ENCODE results near the gene PABPC1L2A. TPM values are rescaled to one million over a fixed set of nuclear protein-coding genes. Genes with fewer than 3 reads are reported as not detected.

Gene PABPC1L2A
- total RNA-seq, 1 experiment from 2014 or later: not detected

- ATAC-seq (no peak), DNase-seq (ENCODE audit: low read depth, low spot score) (no peak)
- TF ChIP-seq REST (IDR thresholded peaks at IDR 0.05; ENCODE audit: low read depth): no peak
- no peak for TF ChIP-seq FOSL1 (IDR thresholded peaks at IDR 0.05; ENCODE audit: low read depth)
- TF ChIP-seq CEBPB (IDR thresholded peaks at IDR 0.05; ENCODE audit: low read depth): no peak
- TF ChIP-seq EZH2 (IDR thresholded peaks at IDR 0.05): no peak
- TF ChIP-seq EZH2phosphoT487 (IDR thresholded peaks at IDR 0.05; ENCODE audit: borderline replicate concordance): no peak
- no peak for TF ChIP-seq ZBTB33 (IDR thresholded peaks at IDR 0.05; ENCODE audit: extremely low read depth, insufficient replicate concordance, low read length)
- TF ChIP-seq CTCF (IDR thresholded peaks at IDR 0.05 in 2 of 3, conservative IDR thresholded peaks at IDR 0.05 in 1 of 3; ENCODE audit: borderline replicate concordance in 1 of 3, insufficient read depth in 1 of 3, low read depth in 2 of 3, low read length in 2 of 3): no peak
- no peak for TF ChIP-seq RAD21 (IDR thresholded peaks at IDR 0.05; ENCODE audit: low read depth)
- TF ChIP-seq MAX (IDR thresholded peaks at IDR 0.05): no peak
- TF ChIP-seq EGR1 (IDR thresholded peaks at IDR 0.05; ENCODE audit: low read depth): no peak
- TF ChIP-seq POLR2AphosphoS5 (IDR thresholded peaks at IDR 0.05; ENCODE audit: low read depth, low read length): no peak
- no peak for TF ChIP-seq ZFX (IDR thresholded peaks at IDR 0.05)
- TF ChIP-seq SIN3A (IDR thresholded peaks at IDR 0.05; ENCODE audit: low read depth): no peak
- no peak for TF ChIP-seq ZNF274 (IDR thresholded peaks at IDR 0.05; ENCODE audit: low read depth, low read length)
- no peak for TF ChIP-seq ATF3 (IDR thresholded peaks at IDR 0.05)
- no peak for TF ChIP-seq ELF1 (IDR thresholded peaks at IDR 0.05; ENCODE audit: borderline replicate concordance, low read depth)
- no peak for TF ChIP-seq TCF7L2 (IDR thresholded peaks at IDR 0.05; ENCODE audit: borderline replicate concordance, extremely low read depth, insufficient read depth, insufficient read length)
- no peak for TF ChIP-seq SRF (IDR thresholded peaks at IDR 0.05; ENCODE audit: low read depth)
- TF ChIP-seq CBX3 (IDR thresholded peaks at IDR 0.05; ENCODE audit: low read depth): no peak
- Histone ChIP-seq H3K4me1 (ENCODE audit: control insufficient read depth in 1 of 2, insufficient read depth in 2 of 2, low read length in 2 of 2) (no peaks in the 10 kb centered on the region), H3K4me2 (ENCODE audit: low read length) (no peak overlapping the region), H3K79me2 (ENCODE audit: insufficient read depth, low read length) (no peaks in the 10 kb centered on the region), H3K27me3 (ENCODE audit: insufficient read depth, low read length) (no peaks in the 10 kb centered on the region), H4K20me1 (ENCODE audit: insufficient read depth) (no peaks in the 10 kb centered on the region), H3K4me3 (replicated peaks in 1 of 2; ENCODE audit: low read depth in 1 of 2, low read length in 2 of 2) (no peak overlapping the region), H3K9me3 (ENCODE audit: control insufficient read depth in 1 of 2, insufficient read depth in 1 of 2, low read depth in 1 of 2, low read length in 2 of 2) (no peaks in the 10 kb centered on the region), H2AFZ (ENCODE audit: low read depth, low read length, poor library complexity, severe bottlenecking) (no peak overlapping the region), H3K36me3 (ENCODE audit: control insufficient read depth in 1 of 2, insufficient read depth in 2 of 2, low read length in 2 of 2) (no peaks in the 10 kb centered on the region), H3K27ac (ENCODE audit: low read depth, low read length) (no peak overlapping the region), H3K9ac (ENCODE audit: low read length) (no peak overlapping the region), H3K9me2 (ENCODE audit: insufficient read depth) (no peaks in the 10 kb centered on the region)
- intact Hi-C loops (cut with micrococcal nuclease): no loop called here
- ChIA-PET POLR2A (no interaction called here), CTCF (no interaction called here), RAD21 (ENCODE audit: low non-redundant PET in 1 of 2, low total read pairs in 2 of 2, uncharacterized antibody in 2 of 2, unreplicated experiment in 2 of 2) (no interaction called here)
- BruUV-seq (replicated peaks): no TSS peak
Measured at GRCh38 chrX:73126240-73126639, 46.9 kb upstream of the PABPC1L2A start.
